Esophagus (tissue), 2 donors: ENCODE results near the gene SGIP1. TPM values are rescaled to one million over a fixed set of nuclear protein-coding genes. Genes with fewer than 3 reads are reported as not detected.

Source experiments
- H3K27ac ChIP-seq, 2 donors: one replicate each; pipeline ENCODE4 v1.5.1; 2013; ENCODE audit warnings: low read depth in 2 of 2, mild to moderate bottlenecking in 2 of 2, inconsistent platforms in 1 of 2, low read length in 1 of 2, moderate library complexity in 1 of 2
- H3K27me3 ChIP-seq, 2 donors: one replicate each; pipeline ENCODE4 v1.6.1; 2013; ENCODE audit warnings: low read length in 2 of 2, control low read depth in 1 of 2, mild to moderate bottlenecking in 1 of 2; ENCODE audit not compliant: insufficient read depth in 2 of 2, control insufficient read depth in 1 of 2
- H3K36me3 ChIP-seq, 2 donors: one replicate each; pipeline ENCODE4 v1.6.1; 2013; ENCODE audit warnings: low read length in 1 of 2; ENCODE audit not compliant: control insufficient read depth in 2 of 2, insufficient read depth in 2 of 2
- H3K4me1 ChIP-seq, 2 donors: one replicate each; pipeline ENCODE4 v1.6.1; 2013; ENCODE audit warnings: low read length in 1 of 2; ENCODE audit not compliant: control insufficient read depth in 2 of 2, insufficient read depth in 2 of 2
- H3K4me3 ChIP-seq, 2 donors: one replicate each; pipeline ENCODE4 v1.5.1; 2013; ENCODE audit warnings: low read length in 2 of 2, mild to moderate bottlenecking in 2 of 2, low read depth in 1 of 2, moderate library complexity in 1 of 2
- H3K9me3 ChIP-seq, 2 donors: one replicate each; pipeline ENCODE4 v1.6.1; 2013; ENCODE audit warnings: mild to moderate bottlenecking in 2 of 2, low read depth in 1 of 2, low read length in 1 of 2, moderate library complexity in 1 of 2; ENCODE audit not compliant: control insufficient read depth in 2 of 2, insufficient read depth in 1 of 2
- WGBS, 2 donors: extraction: QIAGEN DNeasy Blood & Tissue Kit; methylation state at CpG; one replicate each; pipeline ENCODE4 v1.1.7; 2013; 5-methylcytosine and 5-hydroxymethylcytosine counted together
- polyA plus RNA-seq, 2 donors: library from polyadenylated mRNA; stranded (reverse); fragments of 200-250 nt; gene quantifications; one replicate each; pipeline ENCODE4 v1.2.3, GENCODE V29; 2013
- donor health status: healthy with polysubstance abuse.
- donor health status: Bipolar disorder and iron deficiency.

Gene SGIP1
- polyA plus RNA-seq, 2 donors: 0.90 to 1.1 TPM

GRCh38 chr1:66758241-66758755 is 224.3 kb downstream of the SGIP1 start:
- Histone ChIP-seq H3K4me1 (no peaks in the 10 kb centered on the region), H3K9me3 (no peaks in the 10 kb centered on the region), H3K27me3 (no peaks in the 10 kb centered on the region), H3K27ac (no peak overlapping the region), H3K36me3 (no peaks in the 10 kb centered on the region), H3K4me3 (no peak overlapping the region)
- WGBS, 2 donors: 71 to 79% methylated on average over 1 of the region's 1 CpG

GRCh38 chr1:66760506-66760905 is 226.6 kb downstream of the SGIP1 start:
- Histone ChIP-seq H3K9me3 (no peaks in the 10 kb centered on the region), H3K36me3 (no peaks in the 10 kb centered on the region), H3K27ac (no peak overlapping the region), H3K4me3 (no peak overlapping the region), H3K4me1 (no peaks in the 10 kb centered on the region), H3K27me3 (no peaks in the 10 kb centered on the region)
- 85 to 94% methylated on average over 1 of the region's 1 CpG for WGBS, 2 donors

GRCh38 chr1:66761221-66761620 is 227.3 kb downstream of the SGIP1 start:
- 81% methylated on average over 2 of the region's 2 CpGs for WGBS, 2 donors
- Histone ChIP-seq H3K4me3 (no peak overlapping the region), H3K27ac (no peak overlapping the region), H3K36me3 (no peaks in the 10 kb centered on the region), H3K4me1 (no peaks in the 10 kb centered on the region), H3K9me3 (no peaks in the 10 kb centered on the region), H3K27me3 (no peaks in the 10 kb centered on the region)

GRCh38 chr1:66764994-66765578 is 231.1 kb downstream of the SGIP1 start:
- Histone ChIP-seq H3K27ac (no peak overlapping the region), H3K9me3 (no peaks in the 10 kb centered on the region), H3K36me3 (no peaks in the 10 kb centered on the region), H3K27me3 (no peaks in the 10 kb centered on the region), H3K4me3 (no peak overlapping the region), H3K4me1 (no peaks in the 10 kb centered on the region)
- WGBS, 2 donors: 18 to 21% methylated on average over 3 of the region's 3 CpGs

DNA sequence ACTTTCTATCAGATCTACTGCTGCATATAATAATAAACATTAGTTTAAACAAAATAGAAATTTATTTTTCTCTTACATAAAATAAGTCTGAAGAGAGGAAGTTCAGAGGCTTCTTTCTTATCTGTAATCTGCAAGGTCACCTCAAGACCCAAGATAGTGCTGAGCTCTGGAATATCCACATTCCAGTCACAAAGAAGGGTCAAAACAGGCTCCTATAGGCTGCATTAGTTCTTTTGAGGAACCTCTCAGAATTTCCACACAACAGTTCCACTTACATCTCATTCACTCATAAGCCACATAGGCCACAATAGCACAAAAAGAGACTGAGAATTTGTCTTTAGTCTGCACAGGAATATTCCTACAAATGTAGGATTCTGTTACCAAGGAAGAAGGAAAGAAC is 233.7 kb downstream of the SGIP1 start:
- Histone ChIP-seq H3K27me3 (no peaks in the 10 kb centered on the region), H3K9me3 (no peaks in the 10 kb centered on the region), H3K27ac (no peak overlapping the region), H3K36me3 (no peaks in the 10 kb centered on the region), H3K4me3 (no peak overlapping the region), H3K4me1 (no peaks in the 10 kb centered on the region)

DNA sequence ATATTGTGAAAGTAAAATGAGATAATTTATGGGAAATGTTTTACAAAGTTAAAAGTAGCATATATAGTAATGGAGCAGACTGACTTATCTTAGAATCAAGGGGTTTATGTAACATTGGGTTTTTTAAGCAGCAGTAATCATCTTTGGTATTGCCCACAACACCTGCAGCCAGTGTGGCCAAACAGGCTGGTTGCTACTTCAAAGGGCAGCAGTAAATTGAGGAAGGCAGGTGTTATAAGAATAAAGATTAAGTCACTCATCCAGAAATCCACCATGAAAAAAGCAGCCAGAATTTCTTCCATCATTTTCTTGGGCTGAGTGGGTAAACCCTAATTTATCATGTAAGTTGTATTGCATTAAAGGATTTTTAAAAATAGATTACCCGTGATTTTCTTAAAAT is 235.0 kb downstream of the SGIP1 start:
- Histone ChIP-seq H3K4me3 (no peak overlapping the region), H3K9me3 (no peaks in the 10 kb centered on the region), H3K36me3 (no peaks in the 10 kb centered on the region), H3K27me3 (no peaks in the 10 kb centered on the region), H3K27ac (no peak overlapping the region), H3K4me1 (no peaks in the 10 kb centered on the region)
- 82 to 85% methylated on average over 1 of the region's 1 CpG for WGBS, 2 donors

GRCh38 chr1:66769512-66770229 is 235.7 kb downstream of the SGIP1 start:
- Histone ChIP-seq H3K9me3 (no peaks in the 10 kb centered on the region), H3K4me1 (no peaks in the 10 kb centered on the region), H3K36me3 (no peaks in the 10 kb centered on the region), H3K4me3 (no peak overlapping the region), H3K27me3 (no peaks in the 10 kb centered on the region), H3K27ac (no peak overlapping the region)
- 81 to 85% methylated on average over 7 of the region's 7 CpGs for WGBS, 2 donors

DNA sequence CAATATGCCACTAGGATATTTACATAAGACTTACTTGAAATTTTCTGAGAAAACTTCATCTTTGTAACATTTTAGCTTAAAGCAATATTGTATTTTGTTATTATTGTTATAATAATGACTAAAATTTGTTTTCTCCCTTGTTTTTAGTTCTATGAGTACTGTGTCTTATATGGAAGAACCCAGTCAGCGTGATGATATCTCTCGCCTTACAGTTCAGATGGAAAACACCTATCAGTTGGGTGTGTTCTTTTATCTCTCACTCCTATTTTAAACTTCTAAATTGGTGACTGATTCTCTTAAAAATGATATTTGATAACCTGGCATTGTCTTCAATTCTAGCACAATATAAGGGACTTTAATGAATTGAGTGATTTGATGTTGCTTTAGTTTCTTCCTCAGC is 236.3 kb downstream of the SGIP1 start:
- H3K4me1 ChIP-seq: no peaks in the 10 kb centered on the region
- H3K27ac ChIP-seq: no peak overlapping the region
- H3K4me3 ChIP-seq: no peak overlapping the region
- no peaks in the 10 kb centered on the region for H3K27me3 ChIP-seq
- no peaks in the 10 kb centered on the region for H3K9me3 ChIP-seq
- H3K36me3 ChIP-seq: no peaks in the 10 kb centered on the region
- WGBS, 2 donors: 93 to 95% methylated on average over 2 of the region's 2 CpGs

DNA sequence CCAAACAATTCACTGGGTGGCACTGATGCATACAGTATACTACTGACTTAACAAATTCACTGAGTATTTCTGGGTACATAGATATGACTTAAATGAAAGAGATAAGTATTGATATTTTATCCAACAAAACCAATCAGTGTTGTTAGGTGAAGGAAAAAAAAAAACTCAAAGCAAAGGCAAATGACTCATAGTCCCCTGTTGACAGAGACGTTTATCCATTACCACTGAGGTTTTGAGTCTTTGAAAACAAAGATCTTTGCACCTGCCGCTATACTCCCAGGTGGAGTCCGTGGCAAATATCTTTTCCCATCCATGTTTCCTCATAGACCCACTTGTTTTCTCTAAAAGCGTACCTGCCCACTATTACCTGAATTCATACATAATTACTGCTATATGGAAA is 236.7 kb downstream of the SGIP1 start:
- H3K4me1 ChIP-seq: no peaks in the 10 kb centered on the region
- no peaks in the 10 kb centered on the region for H3K36me3 ChIP-seq
- no peaks in the 10 kb centered on the region for H3K27me3 ChIP-seq
- 69 to 73% methylated on average over 4 of the region's 4 CpGs for WGBS, 2 donors
- no peaks in the 10 kb centered on the region for H3K9me3 ChIP-seq
- H3K4me3 ChIP-seq: no peak overlapping the region
- no peak overlapping the region for H3K27ac ChIP-seq

DNA sequence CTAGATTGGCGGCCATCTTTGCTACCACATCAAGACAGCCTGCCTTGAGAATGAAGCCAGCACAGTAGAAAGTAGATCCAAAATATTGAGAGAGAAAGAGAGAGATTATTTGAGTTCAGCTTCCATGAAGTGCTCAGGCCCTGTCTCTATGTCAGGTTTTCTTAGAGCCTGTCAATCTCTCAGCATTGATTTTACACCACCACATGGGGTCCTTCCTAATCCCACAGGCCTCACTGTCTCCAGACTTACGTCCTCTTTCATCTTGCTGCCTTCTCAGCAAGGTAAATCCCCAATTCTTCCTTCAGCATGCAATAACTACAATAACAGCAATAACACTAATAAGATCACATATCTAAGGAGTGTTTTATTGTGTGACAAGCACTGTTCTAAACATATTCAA is 239.3 kb downstream of the SGIP1 start:
- WGBS, 2 donors: 92 to 96% methylated on average over 2 of the region's 2 CpGs
- H3K4me1 ChIP-seq: no peaks in the 10 kb centered on the region
- no peaks in the 10 kb centered on the region for H3K36me3 ChIP-seq
- no peaks in the 10 kb centered on the region for H3K27me3 ChIP-seq
- no peaks in the 10 kb centered on the region for H3K9me3 ChIP-seq
- H3K27ac ChIP-seq: no peak overlapping the region
- H3K4me3 ChIP-seq: no peak overlapping the region
